Stimulated activated CD4-positive, alpha-beta T cell treated with anti-CD3 and anti-CD28 coated beads, Interleukin-2, amount 100 ng/mL, for 24 hours (primary cell): ENCODE results near the gene KTN1.

Experiments used
- DNase-seq, 2 donors: peaks; one replicate each; pipeline ENCODE4 v3.0.0-alpha.2; 2020

KTN1 gene

DNA sequence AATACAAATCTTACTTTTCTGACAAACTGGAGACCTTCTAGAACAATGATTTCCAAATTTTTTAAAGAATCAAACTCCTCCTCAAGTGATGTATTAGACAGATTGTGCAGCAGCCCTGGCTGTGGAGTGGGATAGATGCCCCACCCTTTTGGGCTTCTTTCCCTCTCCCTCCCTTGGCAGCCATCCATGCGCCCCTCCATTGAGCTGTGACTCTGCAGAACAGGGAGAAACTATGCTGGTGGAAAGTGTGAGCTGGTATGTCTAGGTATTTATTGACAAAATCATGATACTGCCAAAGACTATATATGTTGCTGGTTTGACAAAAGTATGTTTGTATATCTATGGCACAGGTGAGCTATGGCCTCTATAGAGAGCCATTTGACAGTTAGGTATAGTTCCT is 138.5 kb downstream of the KTN1 start:
- no peak for DNase-seq

DNA sequence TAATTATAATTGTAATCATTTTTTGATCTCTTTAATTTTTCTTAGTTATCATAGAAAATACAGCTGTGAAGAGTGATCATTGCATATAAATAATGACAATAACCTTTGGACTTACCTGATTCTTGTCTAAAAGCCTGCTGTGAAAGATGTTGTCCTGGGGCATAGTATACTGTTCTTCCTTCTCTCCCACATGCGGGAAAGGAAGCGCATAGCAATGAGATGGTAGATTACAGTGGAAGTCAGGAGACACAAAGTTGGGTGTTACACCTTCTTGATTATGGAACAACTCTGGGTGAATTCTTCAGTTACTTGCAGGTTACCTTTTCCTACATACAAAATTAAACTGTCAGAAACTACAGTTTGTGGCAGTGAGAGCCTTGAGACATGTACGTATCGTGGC is 140.8 kb downstream of the KTN1 start:
- no peak for DNase-seq

DNA sequence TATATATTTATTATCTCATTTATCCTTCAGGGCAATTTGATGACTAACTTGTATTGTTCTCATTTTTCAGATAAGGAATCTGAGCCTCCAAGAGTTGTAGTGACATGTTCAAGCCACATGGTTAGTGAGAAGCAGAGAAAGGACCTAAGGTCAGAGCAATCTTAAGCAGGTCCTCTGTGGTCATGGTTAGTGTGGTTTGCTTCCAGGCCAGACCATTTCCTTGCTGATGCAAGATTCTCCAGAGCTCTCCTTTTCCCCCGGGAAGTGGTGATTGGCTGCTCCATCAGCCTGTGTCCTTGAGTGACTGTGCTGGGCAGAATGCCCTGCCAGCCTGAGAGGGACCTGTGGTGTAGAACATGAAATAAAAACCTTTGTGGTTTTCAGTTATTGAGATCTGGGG is 141.3 kb downstream of the KTN1 start:
- no peak for DNase-seq

DNA sequence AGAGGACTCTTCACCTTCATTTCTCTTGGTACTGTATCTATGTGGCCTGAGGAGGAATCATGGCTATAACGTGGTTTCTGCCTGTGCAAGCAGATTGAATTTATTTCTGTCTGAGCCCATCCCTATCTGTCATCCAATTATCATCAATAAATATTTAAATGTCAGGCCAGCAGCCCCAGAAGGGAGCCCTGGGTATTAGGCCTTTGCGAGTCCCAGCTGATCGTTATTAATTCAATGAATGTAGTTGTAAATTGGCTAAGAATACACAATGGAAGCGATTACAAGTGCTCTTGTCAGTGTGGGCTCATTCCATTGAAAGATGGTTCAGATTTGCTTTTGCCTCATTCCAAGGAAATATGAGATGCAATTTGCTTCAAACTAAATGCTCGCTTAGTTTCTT is 142.0 kb downstream of the KTN1 start:
- no peak for DNase-seq

DNA sequence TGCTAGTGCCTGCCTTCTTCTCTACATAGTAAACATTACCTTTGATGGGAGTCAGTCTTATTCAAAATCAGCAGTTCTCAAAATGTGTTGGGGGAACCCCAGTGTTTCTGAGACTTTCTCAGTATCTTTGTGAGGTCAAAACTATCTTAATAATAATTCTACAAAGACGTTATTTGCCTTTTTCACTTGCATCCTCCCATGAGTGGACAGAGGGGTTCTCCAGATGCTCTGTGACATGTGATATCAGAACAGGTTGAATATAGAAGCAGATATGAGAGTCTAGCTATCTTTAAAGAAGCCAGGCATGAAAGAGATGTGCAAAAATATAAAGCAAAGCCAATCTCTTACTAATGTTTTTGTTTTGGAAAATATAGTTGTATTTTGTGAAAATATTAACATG is 144.7 kb downstream of the KTN1 start:
- no peak for DNase-seq

DNA sequence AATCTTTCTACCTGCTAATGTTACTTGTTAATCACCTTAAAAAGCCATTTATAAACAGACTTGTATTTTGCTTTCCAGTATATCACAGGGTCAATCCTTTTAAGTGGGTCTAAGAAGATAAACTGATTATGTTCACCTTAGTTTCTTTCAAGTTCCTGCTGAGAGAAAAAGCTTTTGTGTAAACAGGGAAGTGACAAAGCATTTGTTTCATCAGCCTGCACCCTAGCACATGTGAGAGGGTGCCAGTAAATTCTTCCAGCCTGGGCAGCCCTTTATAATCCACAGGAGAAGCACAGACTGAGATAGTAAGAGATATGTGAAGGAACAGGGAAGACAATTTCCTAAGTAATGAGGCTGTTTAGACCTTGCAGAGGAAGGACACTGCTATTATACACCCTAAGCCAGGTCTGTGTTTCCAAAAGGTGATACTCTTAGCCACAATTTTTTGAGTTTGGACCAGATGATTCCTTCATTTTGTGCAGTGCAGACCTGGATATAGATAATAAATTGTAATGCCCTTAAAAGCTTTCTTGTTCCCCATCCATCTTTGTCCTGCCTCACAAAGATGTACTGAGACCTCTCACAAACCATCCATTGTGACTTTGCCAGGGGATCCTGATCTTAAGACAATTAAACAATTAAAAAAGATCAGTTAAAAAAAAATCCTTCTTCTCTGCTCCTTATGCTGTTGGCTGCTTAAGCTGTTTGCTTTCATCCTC is 150.7 kb downstream of the KTN1 start:
- DNase-seq: no peak

DNA sequence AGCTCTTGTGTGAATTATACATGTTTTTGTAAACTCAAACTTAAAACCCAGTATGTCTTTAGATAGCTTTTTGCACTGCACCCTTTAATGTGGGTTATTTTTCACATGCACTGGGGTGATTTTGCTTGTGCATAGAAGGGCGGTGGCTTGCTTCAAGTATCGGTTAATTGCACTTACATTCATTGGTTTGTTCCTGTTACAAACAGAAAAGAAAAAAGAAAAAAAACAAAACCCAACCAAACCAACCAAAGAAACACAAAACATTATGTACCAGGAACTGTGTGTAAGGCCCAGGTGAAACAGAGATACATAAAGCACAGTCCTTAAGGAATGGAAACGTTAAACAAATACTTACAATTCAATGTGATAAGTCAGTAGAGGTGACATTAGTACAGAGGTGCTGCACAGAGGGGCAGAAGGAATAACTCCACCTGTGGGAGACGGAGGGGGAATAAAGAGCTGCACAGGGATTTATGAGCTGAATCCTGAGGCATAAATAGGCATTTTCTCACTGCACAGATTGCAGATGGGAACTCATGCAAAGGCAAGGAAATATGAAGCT is 151.4 kb downstream of the KTN1 start:
- DNase-seq: no peak

DNA sequence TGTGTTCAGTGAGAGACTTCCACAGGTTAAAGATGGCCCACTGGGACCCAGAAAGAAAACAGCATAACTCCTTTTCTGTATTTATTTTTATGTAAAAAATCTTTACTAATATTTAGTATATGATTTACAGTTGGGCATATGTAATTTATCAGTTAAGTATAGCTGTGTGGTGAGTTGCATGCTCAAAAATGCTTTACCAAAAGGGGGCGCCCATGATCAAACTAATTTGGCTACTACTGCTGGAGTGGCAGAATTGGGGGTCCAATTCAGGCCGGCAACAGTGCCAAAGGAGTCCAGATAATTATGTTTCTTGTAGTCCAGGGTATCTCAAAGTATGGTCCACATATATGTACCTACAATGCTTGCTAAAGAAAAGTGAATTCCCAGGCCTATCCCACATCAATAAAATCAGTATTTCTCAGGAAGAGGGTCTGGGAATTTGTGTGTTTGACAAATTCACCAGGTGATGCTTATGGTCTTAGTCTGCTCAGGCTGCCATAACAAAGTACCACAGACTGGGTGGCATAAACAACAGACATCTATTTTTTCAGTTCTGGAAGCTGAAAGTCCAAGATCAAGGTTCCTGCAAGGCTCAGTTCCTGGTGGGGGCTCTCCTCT is 152.0 kb downstream of the KTN1 start:
- DNase-seq: peak; percentile 57 to 62

DNA sequence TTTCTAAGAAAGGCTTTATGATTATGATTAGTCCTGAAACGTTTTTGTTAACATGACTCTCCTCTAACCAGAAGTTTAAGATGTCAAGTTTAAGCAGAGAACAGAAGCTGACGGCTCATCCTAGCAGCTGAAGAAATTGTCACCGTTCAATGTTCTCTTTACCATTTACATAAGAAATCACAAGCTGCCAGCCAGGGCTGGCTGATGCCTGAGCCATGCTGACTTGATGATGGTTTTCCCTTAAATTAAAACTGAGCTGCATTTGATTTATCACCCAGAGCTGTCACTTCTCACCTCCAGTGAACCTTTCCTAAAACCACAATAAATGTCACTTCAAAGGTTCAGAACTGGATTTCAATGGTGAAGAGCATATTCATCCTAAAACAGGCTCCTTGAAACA is 153.6 kb downstream of the KTN1 start:
- DNase-seq: no peak
